ENCODE results near the gene SLC9C1.

The SLC9C1 gene

DNA sequence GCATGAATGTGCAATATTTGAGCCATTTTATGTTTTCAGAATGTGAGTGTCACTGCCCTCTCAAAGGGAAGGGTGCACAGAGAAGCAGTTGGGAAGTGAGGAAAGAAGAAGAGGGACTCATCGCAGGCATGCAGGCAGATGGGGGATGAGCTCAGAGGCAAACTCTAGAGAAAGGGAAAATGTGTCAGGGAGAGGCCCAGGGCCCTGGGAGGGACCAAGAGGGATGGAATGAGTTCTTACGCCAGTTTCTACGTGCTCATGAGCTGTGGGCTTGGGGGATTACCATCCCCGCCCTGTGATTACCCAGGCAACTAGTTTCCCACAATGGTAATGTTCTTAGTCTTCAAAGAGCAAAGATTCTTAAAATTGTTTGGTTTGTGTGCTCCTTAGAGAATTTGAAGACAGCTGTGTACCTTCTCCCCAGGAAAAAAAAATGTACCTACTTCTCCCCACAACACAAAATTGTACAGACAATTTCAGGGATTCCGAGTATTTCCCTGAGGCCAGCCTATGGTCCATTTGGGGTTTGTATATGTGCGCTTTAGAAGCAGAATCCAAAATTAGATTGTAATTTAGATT lies 178.8 kb downstream of the SLC9C1 start:
- TF ChIP-seq ARNTL (CRISPR knock-in tag; IDR thresholded peaks at IDR 0.05; ENCODE audit: borderline replicate concordance, low read depth), result no peak
- TF ChIP-seq TCF4 (CRISPR knock-in tag; IDR thresholded peaks at IDR 0.05; ENCODE audit: borderline replicate concordance), result no peak
- TF ChIP-seq PPARA (CRISPR knock-in tag; IDR thresholded peaks at IDR 0.05; ENCODE audit: borderline replicate concordance), result no peak
- no peak for TF ChIP-seq ZC3H10 (CRISPR knock-in tag; IDR thresholded peaks at IDR 0.05)
- no peak for TF ChIP-seq CSDC2 (CRISPR knock-in tag; IDR thresholded peaks at IDR 0.05)
- TF ChIP-seq, protein P1, sequence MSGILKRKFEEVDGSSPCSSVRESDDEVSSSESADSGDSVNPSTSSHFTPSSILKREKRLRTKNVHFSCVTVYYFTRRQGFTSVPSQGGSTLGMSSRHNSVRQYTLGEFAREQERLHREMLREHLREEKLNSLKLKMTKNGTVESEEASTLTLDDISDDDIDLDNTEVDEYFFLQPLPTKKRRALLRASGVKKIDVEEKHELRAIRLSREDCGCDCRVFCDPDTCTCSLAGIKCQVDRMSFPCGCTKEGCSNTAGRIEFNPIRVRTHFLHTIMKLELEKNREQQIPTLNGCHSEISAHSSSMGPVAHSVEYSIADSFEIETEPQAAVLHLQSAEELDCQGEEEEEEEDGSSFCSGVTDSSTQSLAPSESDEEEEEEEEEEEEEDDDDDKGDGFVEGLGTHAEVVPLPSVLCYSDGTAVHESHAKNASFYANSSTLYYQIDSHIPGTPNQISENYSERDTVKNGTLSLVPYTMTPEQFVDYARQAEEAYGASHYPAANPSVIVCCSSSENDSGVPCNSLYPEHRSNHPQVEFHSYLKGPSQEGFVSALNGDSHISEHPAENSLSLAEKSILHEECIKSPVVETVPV (CRISPR knock-in tag; IDR thresholded peaks at IDR 0.05), result no peak
- TF ChIP-seq, protein P2, sequence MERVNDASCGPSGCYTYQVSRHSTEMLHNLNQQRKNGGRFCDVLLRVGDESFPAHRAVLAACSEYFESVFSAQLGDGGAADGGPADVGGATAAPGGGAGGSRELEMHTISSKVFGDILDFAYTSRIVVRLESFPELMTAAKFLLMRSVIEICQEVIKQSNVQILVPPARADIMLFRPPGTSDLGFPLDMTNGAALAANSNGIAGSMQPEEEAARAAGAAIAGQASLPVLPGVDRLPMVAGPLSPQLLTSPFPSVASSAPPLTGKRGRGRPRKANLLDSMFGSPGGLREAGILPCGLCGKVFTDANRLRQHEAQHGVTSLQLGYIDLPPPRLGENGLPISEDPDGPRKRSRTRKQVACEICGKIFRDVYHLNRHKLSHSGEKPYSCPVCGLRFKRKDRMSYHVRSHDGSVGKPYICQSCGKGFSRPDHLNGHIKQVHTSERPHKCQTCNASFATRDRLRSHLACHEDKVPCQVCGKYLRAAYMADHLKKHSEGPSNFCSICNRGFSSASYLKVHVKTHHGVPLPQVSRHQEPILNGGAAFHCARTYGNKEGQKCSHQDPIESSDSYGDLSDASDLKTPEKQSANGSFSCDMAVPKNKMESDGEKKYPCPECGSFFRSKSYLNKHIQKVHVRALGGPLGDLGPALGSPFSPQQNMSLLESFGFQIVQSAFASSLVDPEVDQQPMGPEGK (CRISPR knock-in tag; IDR thresholded peaks at IDR 0.05; ENCODE audit: borderline replicate concordance), result no peak
- TF ChIP-seq, protein P3, sequence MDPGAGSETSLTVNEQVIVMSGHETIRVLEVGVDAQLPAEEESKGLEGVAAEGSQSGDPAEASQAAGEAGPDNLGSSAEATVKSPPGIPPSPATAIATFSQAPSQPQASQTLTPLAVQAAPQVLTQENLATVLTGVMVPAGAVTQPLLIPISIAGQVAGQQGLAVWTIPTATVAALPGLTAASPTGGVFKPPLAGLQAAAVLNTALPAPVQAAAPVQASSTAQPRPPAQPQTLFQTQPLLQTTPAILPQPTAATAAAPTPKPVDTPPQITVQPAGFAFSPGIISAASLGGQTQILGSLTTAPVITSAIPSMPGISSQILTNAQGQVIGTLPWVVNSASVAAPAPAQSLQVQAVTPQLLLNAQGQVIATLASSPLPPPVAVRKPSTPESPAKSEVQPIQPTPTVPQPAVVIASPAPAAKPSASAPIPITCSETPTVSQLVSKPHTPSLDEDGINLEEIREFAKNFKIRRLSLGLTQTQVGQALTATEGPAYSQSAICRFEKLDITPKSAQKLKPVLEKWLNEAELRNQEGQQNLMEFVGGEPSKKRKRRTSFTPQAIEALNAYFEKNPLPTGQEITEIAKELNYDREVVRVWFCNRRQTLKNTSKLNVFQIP (CRISPR knock-in tag; IDR thresholded peaks at IDR 0.05; ENCODE audit: borderline replicate concordance, low read depth), result no peak
- no peak for TF ChIP-seq TOX (CRISPR knock-in tag; IDR thresholded peaks at IDR 0.05; ENCODE audit: borderline replicate concordance)
- no peak for TF ChIP-seq BACH2 (CRISPR knock-in tag; IDR thresholded peaks at IDR 0.05; ENCODE audit: borderline replicate concordance)
- TF ChIP-seq ZFP3 (CRISPR knock-in tag; IDR thresholded peaks at IDR 0.05), result no peak
- TF ChIP-seq SNAI2 (CRISPR knock-in tag; IDR thresholded peaks at IDR 0.05), result no peak
- TF ChIP-seq ZNF565 (CRISPR knock-in tag; conservative IDR thresholded peaks at IDR 0.05; ENCODE audit: low read depth), result no peak
- no peak for TF ChIP-seq ZNF70 (CRISPR knock-in tag; IDR thresholded peaks at IDR 0.05)
- TF ChIP-seq, protein P4, sequence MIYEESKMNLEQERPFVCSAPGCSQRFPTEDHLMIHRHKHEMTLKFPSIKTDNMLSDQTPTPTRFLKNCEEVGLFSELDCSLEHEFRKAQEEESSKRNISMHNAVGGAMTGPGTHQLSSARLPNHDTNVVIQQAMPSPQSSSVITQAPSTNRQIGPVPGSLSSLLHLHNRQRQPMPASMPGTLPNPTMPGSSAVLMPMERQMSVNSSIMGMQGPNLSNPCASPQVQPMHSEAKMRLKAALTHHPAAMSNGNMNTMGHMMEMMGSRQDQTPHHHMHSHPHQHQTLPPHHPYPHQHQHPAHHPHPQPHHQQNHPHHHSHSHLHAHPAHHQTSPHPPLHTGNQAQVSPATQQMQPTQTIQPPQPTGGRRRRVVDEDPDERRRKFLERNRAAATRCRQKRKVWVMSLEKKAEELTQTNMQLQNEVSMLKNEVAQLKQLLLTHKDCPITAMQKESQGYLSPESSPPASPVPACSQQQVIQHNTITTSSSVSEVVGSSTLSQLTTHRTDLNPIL (CRISPR knock-in tag; IDR thresholded peaks at IDR 0.05; ENCODE audit: low read depth), result no peak
- no peak for TF ChIP-seq ESRRG (CRISPR knock-in tag; IDR thresholded peaks at IDR 0.05)
- TF ChIP-seq RARB (CRISPR knock-in tag; IDR thresholded peaks at IDR 0.05), result no peak
- no peak for TF ChIP-seq GLIS3 (CRISPR knock-in tag; IDR thresholded peaks at IDR 0.05)
- TF ChIP-seq ISL1 (CRISPR knock-in tag; IDR thresholded peaks at IDR 0.05), result no peak
- ATAC-seq, result no peak

DNA sequence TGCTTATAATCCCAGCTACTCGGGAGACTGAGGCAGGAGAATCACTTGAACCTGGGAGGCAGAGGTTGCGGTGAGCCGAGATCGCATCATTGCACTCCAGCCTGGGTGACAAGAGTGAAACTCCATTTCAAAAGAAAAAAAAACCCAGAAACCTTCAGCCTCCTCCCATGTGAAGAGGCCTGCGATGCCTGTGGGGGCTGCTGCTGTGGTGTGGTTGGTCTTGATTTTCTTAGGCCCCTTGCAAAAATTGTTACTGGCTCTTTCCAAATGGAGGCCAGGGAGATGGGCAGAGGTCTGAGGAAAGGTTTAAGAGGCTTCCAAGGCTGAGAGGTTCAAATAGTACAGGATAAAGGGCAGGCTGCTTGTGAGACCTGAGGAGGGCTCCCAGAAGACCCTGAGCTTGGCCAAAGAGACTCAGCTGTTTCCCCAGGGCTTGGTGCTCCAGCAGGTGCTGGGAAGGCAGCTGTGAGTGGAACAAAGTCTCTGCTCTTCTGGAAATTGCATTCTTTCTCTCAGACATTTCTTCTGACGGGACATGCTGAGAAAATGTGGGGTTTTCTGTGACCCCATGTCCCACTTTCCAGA lies 179.3 kb downstream of the SLC9C1 start:
- TF ChIP-seq, protein P1 (CRISPR knock-in tag; IDR thresholded peaks at IDR 0.05), result no peak
- TF ChIP-seq OSR1 (CRISPR knock-in tag; IDR thresholded peaks at IDR 0.05) (no peak), BACH2 (CRISPR knock-in tag; IDR thresholded peaks at IDR 0.05; ENCODE audit: borderline replicate concordance) (no peak), GLIS3 (CRISPR knock-in tag; IDR thresholded peaks at IDR 0.05) (no peak), TOX (CRISPR knock-in tag; IDR thresholded peaks at IDR 0.05; ENCODE audit: borderline replicate concordance) (no peak)
- TF ChIP-seq, protein P3 (CRISPR knock-in tag; IDR thresholded peaks at IDR 0.05; ENCODE audit: borderline replicate concordance, low read depth), result no peak
- ATAC-seq, result no peak

All from SK-N-SH treated with all-trans-retinoic acid at 6 μM for 48 hours (cell line).